Left kidney (tissue), 2 donors: Measurements from ENCODE around the gene KMT5B. TPM values are rescaled to one million over a fixed set of nuclear protein-coding genes. Genes with fewer than 3 reads are reported as not detected.

Source experiments
- DNase-seq: peaks from one replicate; pipeline ENCODE4 v3.0.0-alpha.2; 2013
- polyA plus RNA-seq: library from polyadenylated mRNA; unstranded; fragments of 120-200 nt; gene quantifications from one replicate; pipeline ENCODE4 v1.2.1, GENCODE V29; 2013; ENCODE audit not compliant: insufficient read length

Gene KMT5B
- polyA plus RNA-seq, 1 donor: 93.1 TPM

DNA sequence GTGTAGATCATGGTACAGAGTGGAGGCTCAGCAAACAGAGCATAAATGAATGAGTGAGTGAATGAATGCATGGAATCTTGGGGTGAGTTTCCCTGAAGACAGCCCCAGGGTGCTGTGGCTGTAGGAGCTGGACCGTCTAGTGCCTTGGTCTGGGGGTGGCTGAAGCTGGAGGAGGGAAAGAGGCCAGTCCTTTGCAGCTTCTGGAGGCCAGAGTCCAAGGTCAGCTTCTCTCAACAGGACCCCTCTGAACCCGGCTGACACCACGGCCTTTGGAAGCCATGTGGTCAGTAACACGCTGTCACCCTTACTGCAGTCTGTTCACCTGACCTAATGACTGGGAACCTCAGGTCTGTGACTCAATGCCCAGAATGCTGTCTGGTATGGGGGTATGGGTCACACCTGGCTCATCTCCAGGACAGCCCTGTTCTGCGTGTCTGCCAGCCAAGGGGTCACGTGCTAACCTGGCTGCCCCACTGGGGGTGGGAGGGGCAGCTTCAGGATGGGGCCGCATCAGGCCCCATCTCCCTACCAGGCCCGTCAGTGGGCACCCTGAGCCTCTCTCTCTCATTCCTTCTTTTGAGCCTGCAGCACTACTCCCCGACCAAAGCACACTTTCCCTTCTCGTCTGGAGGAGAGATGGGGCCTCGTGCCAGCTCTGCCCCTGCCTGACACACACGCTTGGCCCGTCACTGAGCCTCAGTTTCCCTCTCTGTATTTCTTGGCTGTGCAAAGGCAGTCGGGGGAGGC is 67.8 kb downstream of the KMT5B start:
- DNase-seq: no peak

DNA sequence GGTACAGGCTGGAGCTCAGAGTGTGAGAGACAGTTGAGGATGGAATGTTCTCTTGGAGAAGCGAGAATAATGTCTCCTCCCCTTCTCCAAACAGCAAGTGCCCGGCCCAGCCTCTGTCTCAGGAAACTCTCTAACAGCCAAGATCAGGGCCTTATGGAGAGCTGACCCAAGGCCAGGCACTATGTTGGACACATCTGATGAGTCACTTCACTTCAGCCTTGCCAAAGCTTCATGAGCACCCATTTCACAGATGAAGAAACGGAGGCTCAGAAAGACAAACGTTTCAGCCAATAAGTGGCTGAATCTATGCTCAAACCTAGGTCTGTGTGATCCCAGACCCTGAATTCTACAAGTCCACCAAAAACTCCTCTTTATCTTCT is 69.8 kb downstream of the KMT5B start:
- DNase-seq: no peak

DNA sequence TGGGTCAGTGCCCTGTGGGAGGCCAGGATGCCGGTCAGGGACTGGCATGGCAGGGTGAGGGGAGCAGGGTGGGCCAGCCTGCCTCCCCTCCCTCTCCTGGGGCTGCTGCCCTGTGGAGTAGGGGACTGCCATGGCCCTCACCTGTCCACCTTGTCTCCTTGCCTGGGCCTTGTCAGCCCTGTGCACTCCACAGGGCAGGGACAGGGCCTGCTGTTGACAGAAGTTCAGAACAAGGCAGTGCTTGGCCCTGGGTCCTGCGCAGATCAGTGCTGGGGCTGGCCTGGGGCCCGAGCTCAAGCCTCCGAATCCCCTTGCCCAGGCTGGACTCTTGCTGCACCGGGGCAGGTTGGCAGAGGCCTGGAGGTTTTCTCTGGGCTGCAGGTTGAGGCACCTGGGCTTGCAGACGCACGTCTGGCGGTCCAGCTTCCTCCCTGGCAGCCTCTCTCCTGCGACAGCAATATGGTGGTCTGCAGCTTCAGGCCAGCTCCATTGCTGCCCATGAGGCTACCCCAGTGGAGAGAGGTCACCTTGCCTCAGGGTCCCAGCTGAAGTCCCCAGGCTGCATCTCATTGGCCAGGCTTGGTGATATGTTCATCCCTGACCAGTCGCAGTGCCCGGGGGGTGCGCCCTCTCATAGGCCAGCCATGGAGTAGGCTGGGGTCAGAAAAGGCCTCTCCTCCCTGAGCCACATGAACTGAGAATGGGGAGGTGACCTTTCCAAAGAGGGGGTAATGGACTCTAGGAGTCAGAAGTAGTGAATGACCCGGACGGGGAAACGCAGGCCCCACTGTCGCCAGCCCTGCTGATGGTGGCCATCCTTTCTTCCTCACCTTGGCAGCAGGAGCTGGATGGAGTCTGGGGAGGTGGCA is 70.4 kb downstream of the KMT5B start:
- DNase-seq: no peak

DNA sequence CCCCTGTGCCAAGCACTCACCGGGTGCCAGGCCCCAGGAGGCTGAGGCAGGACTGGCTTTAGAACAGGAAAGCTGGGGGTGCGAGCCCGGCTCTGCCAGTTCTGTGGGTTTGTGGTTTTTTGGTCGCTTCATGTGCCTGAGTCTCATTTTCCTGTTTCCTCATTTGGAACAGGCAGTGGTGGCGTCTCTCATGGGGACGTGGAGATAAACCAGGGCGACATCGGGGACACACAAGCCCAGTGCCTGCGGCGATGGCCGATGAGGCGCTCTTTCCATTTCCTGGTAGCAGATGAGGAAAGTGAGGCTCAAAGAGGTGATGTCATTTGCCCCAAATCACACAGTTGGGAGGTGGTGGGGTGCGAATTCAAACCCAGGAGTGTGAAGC is 71.1 kb downstream of the KMT5B start:
- no peak for DNase-seq

DNA sequence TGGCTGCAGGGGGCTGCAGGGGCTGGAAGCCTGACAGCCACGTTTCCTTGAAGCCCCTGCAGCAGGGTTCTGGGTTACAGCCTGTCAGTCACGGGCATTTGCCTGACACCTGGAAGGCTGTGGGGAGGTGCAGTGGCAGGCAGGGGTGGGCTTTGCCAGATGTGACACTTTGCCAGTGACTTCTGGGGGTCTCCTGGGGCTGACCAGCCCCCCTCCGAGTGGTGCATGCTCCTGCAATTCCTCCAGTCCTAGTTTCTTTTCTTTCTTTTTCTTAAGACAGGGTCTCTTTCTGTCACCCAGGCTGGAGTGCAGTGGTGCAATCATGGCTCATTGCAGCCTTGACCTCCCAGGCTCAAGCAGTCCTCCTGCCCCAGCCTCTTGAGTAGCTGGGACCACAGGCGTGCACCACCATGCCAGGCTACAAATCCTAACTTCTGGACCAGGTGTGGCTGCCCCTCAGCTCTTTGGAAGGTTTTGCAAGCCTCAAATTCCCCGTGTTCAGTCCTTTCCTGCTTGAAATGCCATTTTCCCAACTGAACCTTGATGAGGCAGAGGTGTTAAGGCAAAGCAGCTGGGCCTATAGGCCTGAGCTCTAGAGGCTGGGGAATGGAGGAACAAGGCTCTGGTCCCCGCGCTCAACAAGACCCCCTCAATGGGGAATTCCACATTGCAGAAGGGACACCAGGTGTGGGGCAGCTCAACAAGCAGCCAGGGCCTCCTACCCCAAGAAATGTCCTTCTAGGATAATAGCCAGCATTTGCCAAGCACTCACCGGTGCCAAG is 71.7 kb downstream of the KMT5B start:
- no peak for DNase-seq

DNA sequence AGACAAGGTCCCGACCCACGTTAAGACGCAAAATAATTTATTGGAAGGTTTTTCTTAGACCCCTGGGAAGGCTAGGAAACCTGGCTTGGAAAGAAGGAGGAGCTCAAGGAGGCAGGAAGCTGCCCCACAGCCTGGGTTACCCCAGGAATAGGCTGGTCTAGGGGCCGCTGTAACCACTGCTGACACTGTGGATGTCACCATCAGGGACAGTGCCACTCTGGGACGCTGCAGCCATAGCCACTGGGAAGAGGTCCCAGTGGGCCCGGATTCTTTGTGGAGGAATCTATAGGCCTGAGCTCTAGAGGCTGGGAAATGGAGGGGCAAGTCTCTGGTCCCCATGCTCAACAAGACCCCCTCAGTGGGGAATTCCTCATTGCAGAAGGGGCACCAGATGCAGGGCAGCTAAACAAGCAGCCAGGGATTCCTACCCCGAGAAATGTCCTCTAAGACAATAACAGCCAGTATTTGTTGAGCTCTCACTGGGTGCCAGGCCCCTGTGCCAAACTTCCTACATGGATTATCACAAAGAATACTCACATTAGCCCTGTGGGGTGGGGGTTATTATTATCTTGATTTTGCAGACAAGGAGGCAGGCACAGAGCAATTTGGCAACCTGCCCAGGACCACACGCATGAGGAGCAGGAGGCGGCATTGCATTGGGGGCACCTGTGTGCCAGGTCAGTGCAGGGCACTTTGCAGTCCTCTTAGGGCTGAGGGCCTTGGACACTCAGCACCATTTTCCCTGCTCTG is 72.4 kb downstream of the KMT5B start:
- no peak for DNase-seq

DNA sequence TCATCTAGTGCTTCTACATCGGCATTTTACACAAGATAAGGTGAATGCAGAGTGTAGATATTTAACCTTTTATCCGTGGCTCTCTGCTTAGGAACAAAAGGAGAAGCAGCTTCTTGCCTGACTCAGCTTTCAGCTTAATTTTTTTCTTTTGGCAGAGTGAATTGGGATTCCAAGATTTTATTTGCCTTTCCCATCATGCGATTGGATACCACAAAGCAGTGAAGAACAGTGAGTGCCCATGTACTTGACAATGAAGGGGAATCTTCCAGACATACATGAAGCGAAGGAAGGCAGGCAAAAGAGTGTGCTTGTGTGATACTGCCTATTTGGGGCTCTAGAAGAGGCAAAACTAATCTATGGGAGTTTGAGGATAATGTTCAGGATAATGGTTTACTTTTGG is 74.9 kb downstream of the KMT5B start:
- no peak for DNase-seq

DNA sequence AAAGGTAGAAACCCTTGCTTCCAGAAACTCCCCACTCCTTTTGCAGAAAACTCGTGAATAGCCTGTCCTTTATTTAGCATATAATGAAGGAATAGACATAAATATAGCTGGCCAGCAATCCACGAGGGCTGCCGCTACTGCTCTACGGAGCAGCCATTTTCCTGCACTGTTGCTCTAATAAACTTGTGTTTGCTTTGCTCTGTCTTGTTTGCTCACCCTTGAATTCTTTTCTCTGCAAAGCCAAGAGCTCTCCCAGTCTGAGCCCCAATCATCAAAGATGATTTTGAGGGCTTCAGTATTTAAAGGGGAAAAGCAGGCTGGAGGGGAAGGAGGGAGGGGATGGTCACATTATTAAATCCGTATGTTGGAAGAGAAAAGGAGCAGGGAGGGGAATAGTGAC is 75.3 kb downstream of the KMT5B start:
- DNase-seq: no peak

DNA sequence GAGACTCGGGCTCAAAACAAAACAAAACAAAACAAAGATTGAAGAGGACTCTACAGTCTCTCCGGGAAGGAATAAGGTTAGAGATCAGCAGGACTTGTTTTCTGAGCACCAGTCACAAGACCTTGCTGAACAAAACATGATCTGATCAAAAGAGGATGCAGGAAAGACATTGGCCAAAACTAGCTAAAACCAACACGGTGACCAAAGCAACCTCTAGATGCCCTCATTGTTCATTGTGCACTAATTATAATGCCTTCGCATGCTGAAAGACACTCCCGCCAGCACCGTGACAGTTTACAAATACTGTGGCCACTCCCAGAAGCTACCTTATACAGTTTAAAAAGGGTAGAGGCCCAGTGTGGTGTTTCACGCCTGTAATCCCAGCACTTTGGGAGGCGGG is 76.2 kb downstream of the KMT5B start:
- DNase-seq: no peak

DNA sequence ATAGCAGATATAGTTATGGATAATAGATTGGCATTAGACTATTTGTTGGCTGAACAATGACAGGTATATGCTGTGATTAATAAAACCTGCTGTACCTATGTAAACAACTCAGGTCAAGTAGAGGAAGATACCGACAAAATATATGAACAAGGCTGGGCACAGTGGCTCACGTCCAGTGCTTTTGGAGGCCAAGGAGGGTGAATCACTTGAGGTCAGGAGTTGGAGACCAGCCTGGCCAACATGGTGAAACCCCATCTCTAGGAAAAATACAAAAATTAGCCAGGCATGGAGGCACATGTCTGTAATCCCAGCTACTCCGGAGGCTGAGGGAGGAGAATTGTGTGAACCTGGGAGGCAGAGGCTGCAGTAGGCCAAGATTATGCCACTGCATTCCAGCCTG is 77.9 kb downstream of the KMT5B start:
- no peak for DNase-seq

DNA sequence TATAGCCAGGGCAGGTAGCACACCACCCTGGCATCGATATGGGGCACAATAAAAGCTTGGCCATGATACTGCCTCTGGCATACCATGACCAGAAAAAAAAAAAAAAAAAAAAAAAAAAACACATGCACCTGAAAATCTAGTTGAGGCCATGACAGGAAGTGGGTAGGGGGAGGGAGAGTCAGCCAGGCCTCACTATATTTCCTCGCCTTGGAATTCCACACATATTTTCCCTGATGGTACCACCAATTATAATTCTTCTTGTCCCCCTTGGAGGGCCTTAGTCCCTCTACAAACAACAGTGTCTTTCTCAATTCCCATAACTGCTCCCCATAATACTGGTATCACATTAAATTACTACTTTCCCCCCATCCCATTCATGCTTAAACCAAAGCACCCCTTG is 79.3 kb downstream of the KMT5B start:
- DNase-seq: no peak

DNA sequence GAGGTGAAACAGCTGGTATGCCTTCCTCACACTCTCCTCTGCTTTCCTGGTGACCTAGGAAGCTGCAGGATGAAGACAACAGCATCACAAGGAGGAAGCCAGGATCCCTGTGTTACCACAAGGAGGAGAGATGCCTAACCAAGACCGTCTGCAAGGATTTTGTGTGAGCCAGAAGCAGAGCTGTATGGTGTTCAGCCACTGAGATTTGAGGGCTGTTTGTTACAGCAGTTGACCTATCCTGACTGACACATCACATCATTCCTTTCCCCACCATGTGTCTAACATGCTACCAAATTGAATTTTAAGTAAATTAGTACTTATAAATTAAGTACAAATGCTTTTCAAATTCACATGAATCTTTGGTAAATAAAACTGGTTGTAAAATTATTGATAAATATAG is 83.0 kb downstream of the KMT5B start:
- DNase-seq: no peak

DNA sequence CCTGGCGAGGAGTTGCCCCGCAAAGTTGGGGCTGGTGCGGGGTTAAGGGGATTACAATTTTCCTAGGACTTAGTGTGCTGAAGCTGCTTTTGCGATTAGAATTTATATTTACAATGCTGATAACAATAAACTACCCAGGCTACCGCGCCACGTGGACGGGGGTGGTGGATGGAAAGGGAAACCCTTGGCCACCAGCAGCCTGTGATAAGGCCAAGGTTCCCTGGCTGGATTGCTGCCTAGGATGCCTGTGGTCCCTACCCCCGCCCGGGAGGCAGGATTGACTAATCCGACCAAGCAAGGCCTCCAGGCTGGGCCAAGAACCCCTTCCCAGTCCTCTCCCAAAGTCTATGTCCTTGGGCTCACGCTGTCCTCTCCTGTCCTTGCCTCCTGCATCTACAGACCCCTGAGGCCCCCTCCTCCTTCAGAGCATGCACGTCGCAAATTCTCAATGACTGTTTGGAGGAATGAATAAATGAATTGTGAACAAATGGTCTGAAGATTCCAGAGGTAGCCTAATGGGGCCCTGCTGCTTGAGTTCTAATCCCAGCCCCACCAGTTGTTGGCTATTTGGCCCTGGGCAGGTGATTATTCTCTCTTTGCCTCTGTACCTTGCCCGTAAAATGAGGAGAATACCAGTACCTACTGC is 84.3 kb downstream of the KMT5B start:
- no peak for DNase-seq

DNA sequence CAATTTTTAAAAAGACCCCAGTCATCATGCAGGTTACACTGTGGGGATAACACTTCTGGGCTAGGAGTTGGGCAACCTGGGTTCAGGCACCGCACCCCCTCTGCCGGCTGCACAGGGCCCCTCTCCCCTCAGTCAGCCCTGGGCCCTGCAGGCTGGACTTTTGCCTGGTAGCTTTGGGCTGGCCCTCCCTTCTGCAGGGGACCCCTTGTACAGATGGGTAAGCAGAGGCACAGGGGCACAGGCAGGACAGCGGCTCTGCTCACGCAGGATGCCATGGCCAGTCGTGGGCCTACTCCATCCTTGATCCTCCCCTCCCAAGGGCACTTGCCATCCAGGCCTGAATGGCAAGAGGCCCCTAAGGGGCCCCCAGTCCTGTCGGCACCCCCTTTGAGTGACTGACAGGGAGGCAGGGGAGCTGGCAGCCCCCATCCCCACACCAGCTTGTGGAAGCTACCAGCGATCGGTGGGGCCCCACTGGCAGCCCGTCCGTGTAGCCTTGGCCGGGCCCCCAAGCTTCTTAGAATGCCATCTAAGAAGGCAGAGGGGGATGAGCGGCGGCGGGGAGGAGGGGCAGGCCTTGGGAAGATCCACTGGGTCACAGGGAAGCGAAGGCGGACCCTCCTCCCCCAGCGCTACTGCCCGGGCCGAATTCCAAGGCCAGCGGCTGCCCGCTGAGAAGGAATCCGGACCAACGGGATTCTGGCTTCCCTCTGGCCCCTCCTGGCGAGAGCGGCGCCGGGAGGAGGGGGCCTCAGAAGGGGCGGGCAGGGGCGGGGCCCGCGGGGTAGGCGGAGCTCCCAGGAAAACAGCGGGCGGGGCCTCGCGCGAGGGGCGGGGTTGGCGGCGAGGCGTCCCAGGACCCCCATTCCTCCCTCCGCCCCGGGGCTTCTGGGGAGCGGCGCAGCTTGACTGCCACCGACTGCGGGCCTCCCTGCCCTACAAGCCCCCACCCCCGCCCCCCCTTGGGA is 85.1 kb downstream of the KMT5B start:
- peak; percentile 89 for DNase-seq

DNA sequence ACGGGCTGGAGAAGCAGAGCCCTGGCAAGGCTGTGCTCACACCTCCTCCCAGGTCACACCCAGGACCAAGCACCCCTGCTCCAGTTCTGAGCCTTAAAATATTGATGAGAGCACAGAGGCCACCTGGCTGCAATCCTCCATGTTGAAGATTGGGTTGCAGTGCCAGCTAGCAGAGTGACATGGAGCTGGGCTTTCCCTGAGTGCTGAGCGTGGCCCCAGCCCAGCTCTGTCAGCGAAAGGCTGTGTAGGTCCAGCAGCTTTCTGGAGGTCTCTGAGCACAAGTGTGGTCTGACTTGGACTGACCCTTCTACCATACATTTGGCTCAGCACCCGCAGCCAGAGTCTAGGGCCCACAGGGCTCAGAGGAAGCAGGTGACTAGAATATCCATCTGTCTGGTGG is 87.9 kb downstream of the KMT5B start:
- no peak for DNase-seq

DNA sequence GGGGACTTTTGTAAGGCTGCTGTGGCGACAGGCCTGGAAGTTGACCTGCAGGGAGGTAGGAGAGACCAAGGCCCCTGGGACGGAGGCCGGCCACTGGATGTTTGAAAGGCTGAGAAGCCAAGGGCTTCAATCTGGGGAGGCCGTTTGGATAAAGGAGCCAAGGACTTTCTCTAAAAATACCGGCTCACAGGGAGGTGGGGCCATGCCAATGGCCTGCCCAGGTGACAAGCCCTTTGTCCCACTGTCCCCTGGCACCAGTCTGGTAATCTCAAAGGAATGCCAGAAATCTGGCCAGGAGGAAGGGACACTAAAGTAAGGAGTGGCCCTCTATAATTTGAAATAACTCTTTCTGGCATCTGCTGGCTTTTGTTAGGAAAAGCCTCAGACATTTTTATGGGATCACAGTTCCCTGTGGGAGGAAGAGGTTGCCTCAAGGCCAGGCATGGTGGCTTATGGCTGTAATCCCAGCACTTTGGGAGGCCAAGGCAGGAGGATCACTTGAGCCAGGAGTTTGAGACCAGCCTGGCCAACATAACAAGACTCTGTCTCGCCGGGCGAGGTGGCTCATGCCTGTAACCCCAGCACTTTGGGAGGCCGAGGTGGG is 90.1 kb downstream of the KMT5B start:
- no peak for DNase-seq

DNA sequence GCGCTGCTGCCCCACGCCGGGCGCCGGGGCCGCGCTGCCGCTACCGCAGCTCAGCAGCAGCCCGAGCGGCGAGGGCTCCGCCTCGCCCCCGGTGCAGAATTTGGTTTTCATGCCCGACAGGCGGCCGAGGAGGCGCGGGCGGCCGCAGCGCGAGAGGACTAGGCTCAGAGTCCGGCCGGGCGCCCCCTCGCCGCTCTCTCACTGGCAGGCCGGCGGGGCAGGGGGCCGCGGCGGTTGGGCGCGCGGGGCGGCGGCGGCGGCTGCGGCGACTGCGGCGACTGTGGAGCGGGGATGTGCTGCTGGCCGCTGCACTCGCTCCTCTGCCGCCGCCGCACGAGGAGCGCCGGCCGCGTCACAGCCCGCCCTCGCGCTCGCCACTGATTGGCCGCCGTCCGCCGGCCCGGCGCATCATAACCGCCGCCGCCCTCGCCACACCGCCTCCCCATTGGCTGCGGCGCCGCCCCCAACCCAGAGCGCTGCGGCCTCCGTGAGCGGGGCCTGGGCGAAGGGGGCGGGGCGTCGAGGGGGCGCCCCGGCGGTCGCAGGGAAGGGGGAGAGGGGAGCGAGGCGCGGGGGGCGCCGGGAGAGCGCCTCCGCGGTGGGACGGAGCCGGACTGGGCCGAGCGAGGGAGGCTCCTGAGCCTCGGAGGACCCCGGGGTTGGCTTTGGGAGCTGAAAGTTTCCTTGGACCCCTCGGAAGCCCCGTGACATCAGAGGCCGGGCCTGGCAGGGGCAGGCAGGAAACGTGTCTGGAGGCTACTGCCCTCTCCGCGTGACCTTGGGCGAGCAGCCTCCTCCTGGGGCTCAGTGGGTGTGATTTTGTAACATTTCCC is 91.8 kb downstream of the KMT5B start, which contains the start of gene CHKA:
TSS of gene CHKA (minus strand) at position 322 of the 833 bp plus-strand sequence. CDS start at position 111, 211 bp downstream.
- DNase-seq: peak; percentile 92

DNA sequence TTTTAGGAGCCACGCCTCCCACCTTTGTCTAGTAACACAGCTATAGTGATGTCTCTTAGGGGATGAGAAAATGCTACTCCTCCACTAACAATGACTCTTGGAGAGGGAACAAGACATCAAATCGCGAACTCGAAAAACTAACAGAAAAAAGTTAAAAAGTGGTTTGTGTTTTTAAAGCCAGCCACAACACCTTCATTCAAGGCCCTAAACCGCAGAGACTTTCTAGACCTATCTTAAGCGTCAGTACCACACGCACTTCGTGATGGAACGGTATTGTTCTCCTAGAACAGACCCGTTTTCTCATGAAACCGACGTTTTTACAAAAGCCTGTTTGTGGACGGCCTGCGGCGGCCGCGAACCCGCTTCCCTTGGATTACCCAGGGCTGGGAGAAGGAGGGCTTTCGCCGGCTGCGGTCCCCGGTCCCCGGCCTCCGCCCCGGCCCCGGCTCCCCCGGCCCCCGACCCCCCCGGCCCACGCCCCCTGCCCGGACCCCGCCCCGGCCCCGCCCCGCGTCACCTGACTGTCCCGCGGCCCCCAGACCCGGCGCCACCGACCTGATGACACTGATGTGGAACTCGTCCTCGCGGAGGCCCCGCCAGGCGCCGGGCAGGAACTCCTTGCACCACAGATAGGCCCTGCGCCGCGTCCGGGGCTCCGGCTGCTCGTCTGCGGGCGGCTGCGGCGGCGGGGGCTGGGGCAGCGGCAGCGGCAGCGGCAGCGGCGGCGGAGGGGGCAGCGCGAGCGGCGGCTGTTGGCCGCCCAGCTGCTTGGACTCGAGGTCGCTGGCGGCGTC is 92.6 kb downstream of the KMT5B start:
- no peak for DNase-seq
